NCI-H1092 treated with DMSO at 0.1 percent for 48 hours (cell line): ENCODE data around the gene EIF2S2.

Experiments
- DNase-seq: peaks from one replicate; lab custom pipeline; 2025; lab: John Stamatoyannopoulos, UW

Gene EIF2S2

DNA sequence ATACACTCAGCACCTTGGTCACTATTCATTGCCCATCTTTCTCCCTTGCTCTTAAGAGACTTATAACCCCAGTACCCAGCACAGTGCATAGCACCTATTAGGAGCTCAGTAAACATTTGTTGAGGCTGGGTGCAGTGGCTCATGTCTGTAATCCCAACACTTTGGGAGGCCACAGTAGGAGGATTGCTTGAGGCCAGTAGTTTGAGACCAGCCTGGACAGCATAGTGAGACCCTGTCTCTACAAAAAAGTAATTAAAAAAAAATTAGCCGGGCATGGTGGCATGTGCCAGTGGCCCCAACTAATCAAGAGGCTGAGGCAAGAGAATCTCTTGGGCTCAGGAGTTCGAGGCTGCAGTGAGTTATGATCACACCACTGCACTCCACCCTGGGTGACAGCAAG is 8.2 kb upstream of the EIF2S2 start:
- no peak for DNase-seq

DNA sequence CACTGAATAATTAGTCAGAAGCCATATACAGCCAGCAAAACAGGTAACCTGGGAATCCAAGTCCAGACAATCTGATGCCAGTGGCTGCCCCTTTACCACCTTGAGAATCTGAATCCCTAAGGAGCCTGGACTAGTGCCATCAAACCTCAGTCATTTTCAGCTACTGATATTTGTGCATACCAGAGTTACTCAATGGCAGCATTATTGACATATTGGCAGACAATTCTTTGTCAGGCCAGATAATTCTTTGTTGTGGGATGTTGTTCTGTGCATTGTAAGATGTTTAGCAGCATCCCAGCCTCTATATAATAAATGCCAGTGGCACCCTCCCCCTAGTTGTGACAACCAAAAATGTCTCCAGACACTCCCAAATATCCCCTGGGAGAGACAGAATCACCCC is 3.2 kb upstream of the EIF2S2 start:
- no peak for DNase-seq

DNA sequence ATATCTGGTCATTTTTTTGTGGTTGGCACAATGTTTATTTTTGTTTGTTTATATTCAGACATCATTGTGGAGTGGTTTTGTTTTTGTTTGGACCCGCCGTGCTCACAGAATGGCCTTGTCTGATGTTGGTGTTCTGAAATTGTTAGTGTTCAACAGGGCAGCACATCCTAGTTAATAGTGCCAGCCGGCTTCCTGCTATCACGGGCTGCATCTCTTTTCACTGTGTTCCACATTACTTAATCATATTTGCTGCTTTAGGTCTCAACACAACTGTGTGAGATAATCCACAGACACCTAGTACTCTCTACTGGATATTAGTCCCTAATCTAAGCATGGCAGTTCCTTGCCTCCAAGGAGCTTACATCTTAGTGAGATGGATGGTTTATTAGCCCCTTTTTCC is 2.8 kb upstream of the EIF2S2 start:
- DNase-seq, result no peak

DNA sequence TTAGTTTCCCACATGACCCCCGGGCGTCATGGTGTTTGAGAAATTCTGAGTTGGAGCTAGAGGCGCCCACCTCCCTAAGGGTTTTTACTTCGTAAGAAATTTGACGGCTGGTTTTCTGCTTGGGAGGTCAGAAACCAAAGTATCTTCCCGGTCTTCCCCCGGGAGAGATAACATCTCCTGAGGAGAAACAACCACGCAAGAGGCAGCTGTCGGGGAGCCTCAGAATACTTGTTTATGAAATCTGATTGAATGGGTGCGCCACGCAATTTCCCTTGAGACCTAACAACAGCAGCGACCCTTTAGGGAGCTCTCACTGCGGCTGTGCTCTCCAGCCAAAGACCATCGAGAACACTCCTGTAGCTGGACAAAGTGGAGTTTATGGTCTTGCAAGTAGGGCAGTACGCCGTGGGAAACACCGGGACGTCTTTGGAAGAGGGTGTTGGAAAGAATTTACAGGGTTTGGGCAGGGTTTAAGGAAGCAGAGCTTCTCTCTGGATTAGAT is 608 bp upstream of the EIF2S2 start:
- peak; percentile 79 for DNase-seq

DNA sequence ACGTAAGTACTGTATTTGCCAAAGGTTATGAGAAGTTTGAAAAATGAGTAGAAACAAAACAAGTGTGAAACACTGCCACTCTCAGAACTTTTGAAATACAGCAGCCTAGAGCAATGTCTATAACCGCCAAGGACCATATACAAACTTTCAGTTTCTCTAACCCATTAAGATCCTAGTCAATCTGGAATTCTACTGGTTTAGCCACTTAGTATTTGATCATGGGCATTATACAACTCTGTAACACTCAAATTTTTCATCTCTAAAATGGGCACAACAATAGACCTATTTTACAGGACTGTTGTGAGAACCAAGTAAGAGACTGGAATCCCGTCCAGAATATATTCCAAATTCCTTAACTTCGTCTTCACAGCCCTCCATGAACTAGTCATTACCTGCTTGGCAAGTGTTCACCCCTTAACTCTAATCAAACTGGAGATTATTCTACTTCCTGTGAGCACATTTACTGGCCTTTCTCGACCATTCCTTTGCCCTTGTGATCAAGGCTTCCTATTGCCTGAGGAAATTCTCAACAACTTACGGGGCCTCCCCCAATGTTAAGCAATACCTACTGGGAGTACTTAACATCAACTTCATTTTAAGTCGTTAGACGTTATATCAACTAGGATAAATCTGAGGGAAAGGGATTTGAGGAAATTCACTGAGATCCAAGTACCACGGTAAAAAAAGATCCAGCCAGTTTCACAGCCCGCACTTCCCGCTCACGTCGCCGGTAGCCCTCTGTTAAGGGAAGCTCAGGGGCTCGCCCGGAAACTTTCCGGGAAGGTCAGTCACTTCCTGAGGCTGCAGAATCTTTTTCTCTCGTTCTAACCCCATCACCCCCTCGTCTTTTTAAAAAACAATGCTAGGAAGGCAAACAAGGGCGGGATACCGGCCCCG is 1.1 kb downstream of the EIF2S2 start:
- DNase-seq, result no peak

DNA sequence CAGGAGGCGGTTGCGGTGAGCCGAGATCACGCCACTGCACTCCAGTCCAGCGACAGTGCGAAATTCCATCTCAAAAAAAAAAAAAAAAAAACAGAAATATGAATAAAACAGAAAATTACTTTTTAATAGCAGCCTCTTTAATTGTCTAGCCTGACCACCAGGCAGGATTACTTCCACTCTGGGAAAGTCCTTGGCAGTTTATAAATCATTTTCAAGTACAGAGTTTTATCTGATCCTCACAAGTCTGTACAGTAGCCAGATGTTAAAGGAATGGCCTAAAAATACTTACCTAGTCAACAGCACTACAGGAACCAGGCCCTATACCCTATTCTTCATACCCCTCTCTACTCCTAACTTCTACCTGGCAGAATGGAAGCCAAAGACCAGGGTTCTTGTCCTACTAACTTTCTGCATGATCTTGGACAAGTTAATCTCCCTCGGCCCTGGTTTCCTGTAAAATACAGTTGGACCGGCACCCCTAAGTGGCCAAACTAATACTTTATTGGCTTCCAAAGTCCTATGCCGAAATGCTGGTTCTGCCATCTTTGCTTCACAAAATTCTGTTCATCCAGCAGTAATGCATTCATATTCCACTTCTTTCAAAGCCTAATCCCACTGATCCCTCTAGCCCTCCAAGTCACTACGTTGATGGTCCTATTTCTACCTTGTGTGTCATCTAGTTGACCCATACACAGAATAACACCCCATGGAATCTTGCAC is 1.9 kb downstream of the EIF2S2 start:
- no peak for DNase-seq

DNA sequence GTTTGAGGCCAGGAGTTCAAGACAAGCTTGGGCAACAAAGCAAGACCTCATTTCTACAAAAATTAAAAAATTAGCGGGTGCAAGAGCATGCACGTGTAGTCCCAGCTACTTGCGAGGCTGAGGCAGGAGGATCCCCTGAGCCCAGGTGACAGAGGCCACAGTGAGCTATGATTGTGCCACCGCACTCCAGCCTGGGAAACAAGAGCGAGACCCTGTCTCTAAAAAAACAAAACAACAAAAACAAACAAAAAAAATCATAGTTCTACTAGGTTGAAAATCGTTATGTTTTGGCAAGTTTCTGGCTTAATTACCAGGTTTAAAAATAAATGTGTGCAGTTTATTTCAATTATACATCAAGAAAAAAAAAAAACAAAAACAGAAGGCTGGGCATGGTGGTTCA is 2.6 kb downstream of the EIF2S2 start:
- no peak for DNase-seq

DNA sequence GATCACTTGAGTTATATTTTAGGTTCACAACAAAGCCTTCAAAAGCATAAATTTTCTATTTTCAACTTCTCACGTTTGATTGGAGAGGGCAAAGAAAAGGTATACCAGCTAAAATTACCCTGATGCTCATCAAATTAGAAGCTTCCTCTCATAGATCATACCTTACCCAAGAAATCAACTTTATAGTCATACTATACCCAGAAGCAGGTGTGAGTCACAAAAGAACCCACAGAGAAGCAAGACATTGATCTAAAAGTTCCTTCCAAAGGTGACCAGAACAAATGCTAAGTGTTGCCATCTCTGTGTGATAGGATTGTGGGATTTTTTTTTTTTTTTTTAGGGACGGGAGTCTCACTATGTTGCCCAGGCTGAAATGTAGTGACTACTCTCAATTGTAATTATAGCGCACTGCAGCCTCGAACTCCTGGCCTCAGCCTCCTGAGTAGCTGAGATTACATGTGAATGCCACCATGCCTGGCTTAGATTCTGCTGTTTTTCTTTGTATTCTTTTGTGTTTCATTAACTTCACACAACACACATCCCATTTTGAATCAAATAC is 3.3 kb downstream of the EIF2S2 start:
- DNase-seq, result no peak

DNA sequence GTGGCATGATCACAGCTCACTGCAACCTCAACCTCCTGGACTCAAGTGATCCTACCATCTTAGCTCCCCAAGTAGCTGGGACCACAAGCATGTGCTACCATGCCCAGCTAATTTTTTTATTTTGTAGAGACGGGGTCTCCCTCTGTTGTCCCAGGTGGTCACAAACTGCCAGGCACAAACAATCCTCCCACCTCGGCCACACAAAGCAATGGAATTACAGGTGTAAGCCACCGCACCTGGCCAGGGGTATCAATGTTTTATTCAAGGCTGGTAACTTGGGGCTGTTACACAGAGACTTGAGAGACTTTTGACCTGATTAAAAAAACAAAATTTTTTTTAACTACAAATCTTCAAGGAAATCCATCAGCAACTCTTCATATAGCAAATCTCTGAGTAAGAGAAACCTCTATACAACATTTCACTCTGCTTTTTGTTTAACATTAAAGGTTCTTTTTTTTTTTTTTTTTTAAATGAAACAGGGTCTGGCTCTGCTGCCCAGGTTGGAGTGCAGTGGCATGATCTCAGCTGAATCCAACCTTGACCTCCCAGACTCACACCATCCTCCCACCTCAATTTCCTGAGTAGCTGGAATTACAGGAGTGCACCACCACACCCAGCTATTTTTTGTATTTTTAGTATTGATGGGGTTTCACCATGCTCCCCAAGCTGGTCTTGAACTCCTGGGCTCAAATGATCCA is 5.9 kb downstream of the EIF2S2 start:
- no peak for DNase-seq

DNA sequence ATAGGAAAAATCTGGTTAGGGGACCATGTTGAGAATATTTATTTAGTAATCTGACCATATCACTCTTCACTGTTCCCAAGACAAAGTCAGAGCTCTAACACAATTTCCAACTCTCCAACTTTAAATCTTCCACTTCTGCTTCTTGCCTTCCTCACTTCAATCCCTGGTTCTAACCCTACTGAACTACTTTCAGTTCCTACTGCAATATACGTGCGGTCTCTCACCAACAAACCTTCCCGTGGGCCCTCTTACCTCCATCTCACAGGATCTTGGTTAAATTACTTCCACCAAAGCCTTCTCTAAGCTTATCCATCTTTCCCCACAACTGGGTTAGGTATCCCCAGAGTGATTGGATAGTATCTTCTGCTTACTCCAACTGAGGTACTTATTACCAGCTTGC is 8.0 kb downstream of the EIF2S2 start:
- no peak for DNase-seq

DNA sequence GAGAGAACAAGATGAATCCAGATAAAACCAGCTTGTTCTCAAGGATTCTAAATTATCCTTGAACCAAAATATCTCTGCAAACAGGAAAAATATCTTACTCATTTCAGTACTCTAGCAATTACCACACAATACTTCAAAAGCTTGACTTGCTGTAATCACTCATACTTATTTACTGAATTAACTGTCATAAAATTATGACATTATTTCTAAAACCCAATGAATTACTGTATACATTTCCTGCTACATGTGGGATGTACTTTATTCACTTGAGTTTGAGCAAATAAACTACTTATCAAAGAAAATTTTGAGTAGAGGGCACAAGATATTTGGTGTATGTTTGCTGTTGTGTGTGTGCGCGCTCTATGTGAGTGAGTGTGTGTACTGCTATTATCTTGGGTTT is 9.7 kb downstream of the EIF2S2 start:
- DNase-seq, result no peak

DNA sequence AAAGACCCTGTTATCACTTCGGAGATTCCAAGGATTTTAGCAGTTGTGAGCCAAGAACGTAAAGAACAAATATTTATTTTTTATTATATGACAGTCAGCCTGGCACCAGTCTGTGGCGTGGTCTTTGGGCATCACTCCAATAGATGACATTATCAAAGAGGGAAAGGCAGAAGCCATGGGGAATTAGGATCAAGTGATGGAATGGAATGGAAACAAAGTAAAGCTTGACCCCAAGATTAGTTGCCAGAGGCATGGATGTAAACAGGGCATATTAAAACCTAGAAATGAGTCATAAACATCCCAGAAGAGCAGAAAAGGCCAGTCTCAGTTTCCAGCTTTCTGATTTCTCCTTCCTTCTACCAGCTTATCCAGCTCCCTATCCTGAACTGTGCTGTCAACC is 11.5 kb downstream of the EIF2S2 start:
- DNase-seq, result no peak

DNA sequence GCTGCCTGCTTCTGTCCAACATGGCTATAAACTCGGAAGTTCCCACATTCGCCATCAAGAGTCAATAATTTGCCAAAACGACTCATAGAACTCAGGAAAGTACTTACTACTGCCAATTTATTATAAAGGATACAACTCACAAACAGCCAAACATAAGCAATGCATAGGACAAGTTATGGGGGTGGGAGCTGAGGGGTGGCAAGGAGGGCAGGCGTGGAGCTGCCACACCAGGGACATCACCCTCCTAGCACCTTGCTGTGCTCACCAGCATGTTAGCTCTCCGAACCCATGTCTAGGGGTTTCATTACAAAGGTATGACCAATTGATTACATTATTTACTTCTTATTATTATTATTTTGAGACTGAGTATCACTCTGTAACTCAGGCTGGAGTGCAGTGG is 12.4 kb downstream of the EIF2S2 start:
- DNase-seq, result no peak

DNA sequence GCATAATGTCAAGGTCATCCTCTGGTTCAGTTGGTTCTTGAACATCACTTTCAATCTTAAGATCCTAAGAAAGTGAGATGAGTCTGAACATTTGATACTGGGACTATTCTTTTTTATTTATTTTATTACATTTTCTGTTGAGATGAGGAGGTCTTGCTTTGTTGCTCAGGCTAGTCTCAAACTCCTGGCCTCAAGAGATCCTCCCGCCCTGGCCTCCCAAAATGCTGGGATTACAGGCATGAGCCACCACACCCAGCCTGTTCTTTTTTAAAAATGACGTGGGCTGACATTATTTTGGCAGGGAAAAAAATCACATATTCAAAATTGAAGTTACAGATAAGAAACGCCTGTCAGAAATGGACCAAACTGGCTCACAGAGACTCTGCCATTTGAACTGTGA is 13.5 kb downstream of the EIF2S2 start:
- no peak for DNase-seq

DNA sequence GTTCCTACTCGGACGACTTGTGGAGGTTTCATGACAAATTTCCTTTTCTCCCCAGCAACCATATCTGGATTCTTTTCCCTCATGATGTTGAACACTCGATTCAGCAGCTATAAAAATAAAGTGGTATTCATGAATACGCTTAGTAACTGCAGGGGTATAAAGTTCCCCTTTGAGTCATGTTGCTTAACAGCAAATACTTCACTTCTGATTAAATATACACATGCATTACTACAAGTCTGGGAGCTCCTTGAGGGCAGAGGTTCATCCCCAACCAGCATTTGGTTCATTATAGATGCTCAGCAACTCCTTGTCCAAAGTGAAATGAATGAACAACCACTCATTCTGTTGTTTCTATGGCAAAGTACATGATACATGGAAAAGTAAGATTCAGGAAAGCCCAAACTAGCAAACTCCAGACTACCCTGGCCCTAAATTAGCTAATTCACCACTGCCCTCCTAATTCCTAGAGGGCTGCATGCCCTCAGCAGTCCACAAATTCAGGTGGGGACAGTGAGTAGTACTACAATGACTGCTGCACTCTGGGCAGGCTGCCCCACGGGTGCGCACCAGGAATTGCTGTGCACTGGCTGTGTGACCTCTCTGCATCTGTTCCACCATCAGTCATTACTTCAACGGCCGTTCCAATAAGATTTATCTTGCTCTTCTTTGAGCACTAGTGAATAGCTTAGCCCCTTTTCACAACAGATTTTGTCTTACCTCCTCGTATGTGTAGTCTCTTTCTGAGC is 15.2 kb downstream of the EIF2S2 start:
- no peak for DNase-seq

DNA sequence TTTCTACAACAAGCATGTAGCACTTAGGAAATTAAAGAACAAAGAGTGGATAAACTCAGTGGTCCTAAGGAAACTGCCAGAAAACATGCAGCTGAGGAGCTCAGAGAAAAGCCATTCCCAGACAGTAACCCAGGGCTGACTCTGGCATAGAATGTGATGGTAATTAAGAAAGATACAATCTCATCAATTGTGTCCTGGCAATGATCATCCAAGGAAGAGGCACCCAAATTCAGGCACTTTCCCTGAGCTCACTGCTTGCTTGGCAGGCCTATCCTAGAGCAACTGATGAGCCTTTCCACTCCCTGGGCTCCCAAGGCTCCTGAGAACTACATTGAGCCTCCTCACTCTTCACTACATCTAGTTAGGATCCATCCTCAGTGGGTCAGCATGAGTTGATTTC is 16.2 kb downstream of the EIF2S2 start:
- no peak for DNase-seq

DNA sequence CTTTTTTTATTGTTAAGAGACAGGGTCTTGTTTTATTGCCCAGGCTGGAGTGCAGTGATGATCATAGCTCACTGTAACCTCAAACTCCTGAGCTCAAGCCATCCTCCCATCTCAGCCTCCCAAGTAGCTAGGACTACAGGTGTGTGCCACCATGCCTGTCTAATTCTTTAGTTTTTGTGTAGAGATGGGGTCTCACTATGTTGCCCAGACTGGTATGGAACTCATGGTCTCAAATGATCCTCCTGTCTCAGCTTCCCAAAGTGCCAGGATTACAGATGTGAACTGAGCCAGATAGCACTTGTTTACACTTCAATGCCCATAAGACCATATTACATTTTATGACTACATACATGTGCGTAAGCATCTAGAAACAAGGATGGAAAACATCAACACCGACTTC is 18.1 kb downstream of the EIF2S2 start:
- DNase-seq, result no peak

DNA sequence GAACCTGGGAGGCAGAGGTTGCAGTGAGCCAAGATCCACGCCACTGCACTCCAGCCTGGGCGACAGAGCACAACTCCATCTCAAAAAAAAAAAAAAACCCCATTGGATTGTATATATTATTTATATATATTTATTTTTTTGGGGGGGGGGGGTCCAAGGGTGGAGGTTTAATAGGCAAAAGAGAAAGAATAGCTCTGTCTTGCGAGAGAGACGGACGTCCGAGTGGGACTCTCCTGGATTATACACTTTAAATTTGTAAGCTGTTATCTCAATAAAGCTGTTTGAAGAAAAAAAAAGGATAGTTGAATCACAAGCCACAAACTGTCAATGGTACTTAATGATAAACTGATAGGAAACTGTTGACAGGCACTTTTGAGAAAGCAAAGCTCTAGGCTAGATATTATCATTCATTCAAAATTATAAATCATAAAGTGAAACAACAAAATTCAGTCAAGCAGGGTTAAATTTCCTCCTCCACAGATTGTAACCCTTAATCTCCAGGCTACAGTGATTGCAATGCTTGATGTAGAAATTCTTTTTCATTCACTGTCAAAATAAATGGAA is 20.3 kb downstream of the EIF2S2 start:
- DNase-seq, result no peak

DNA sequence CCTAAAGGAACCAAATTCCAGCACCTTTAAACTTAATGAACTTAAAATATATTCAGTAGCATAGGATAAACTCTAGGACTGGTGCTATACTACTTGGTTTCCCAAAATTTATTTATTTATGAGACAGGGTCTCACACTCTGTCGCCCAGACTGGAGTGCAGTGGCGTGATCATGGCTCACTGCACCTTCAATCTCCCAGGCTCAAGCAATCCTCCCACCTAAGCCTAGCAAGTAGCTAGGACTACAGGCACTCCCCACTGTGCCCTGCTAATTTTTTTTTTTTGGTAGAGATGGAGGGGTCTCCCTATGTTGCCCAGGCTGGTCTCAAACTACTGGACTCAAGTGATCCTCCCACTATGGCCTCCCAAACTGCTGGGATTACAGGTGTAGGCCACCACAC is 21.4 kb downstream of the EIF2S2 start:
- no peak for DNase-seq

DNA sequence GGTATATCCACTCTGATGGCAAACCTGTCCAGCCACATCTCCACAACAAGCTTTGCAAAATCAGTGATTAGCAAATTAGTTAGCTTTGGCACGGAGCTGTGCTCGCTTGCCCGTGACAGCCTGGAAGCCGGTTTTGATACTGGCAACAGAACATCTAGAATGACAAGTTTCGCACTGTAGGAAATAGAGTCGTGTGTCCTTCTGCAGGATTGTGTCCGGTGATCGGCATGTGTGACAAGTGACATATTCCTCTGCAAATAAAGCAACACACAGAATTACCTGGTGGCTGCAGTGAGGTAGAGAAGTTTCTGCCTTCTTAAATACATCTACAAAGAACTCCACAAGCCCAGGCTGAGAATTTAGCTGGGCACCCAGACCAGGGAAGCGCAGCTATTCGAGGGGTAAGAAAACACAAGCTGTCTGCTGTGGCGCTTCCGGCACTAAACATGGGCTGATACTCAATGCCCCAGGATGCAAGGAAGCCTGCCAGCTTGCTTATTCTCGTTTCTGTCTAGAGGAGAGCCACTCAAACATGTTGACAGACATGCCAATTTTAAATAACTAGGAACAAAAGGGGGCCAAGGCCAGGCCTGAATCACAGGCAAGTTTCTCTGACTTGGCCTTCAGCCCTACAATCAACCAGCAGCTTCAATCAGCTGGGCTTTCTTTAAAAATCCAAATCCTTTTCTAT is 22.2 kb downstream of the EIF2S2 start:
- DNase-seq, result peak; percentile 82

DNA sequence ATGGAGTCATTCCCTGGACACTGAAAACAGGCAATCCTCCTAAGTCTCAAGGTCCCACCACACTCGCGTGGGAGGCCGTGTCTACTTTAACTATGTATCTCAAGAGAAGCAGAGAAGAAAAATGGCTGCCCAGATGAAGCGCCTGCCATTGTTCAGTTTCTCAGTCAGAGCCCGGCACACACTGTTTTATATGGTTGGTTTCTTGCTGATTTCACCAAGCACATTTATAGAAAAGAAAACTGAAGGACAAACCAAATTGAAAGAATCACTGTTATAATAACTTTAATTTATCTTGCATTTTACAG is 22.9 kb downstream of the EIF2S2 start:
- no peak for DNase-seq
